GM12873 (cell line): ENCODE data around the gene KHDC4.
A peak's percentile ranks its signal among the peaks of the same experiment; 100 is the strongest.

ENCODE experiments used
- TF ChIP-seq, protein P1 (sequence below): IDR thresholded peaks from 2 replicates; pipeline ENCODE4 v1.5.1; 2012; ENCODE audit warnings: low read depth, mild to moderate bottlenecking, moderate library complexity, low read length, control low read depth; ENCODE audit not compliant: insufficient read depth; ENCODE audit errors: missing control alignments

KHDC4 gene

GRCh38 chr1:155978325-155978972, 44.2 kb upstream of the KHDC4 start, which contains the start of gene ARHGEF2:
Gene ARHGEF2, minus strand, starts transcription at chr1:155978547. Its CDS starts 120 bp downstream, at chr1:155978427.
- TF ChIP-seq, protein P1, sequence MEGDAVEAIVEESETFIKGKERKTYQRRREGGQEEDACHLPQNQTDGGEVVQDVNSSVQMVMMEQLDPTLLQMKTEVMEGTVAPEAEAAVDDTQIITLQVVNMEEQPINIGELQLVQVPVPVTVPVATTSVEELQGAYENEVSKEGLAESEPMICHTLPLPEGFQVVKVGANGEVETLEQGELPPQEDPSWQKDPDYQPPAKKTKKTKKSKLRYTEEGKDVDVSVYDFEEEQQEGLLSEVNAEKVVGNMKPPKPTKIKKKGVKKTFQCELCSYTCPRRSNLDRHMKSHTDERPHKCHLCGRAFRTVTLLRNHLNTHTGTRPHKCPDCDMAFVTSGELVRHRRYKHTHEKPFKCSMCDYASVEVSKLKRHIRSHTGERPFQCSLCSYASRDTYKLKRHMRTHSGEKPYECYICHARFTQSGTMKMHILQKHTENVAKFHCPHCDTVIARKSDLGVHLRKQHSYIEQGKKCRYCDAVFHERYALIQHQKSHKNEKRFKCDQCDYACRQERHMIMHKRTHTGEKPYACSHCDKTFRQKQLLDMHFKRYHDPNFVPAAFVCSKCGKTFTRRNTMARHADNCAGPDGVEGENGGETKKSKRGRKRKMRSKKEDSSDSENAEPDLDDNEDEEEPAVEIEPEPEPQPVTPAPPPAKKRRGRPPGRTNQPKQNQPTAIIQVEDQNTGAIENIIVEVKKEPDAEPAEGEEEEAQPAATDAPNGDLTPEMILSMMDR: peak; percentile 44

- TF ChIP-seq, protein P1: no peak
These were observed 43.6 kb upstream of the KHDC4 start for GRCh38 chr1:155977690-155978324.

- TF ChIP-seq, protein P1: no peak
These were observed 42.9 kb upstream of the KHDC4 start for GRCh38 chr1:155976913-155977689.

DNA sequence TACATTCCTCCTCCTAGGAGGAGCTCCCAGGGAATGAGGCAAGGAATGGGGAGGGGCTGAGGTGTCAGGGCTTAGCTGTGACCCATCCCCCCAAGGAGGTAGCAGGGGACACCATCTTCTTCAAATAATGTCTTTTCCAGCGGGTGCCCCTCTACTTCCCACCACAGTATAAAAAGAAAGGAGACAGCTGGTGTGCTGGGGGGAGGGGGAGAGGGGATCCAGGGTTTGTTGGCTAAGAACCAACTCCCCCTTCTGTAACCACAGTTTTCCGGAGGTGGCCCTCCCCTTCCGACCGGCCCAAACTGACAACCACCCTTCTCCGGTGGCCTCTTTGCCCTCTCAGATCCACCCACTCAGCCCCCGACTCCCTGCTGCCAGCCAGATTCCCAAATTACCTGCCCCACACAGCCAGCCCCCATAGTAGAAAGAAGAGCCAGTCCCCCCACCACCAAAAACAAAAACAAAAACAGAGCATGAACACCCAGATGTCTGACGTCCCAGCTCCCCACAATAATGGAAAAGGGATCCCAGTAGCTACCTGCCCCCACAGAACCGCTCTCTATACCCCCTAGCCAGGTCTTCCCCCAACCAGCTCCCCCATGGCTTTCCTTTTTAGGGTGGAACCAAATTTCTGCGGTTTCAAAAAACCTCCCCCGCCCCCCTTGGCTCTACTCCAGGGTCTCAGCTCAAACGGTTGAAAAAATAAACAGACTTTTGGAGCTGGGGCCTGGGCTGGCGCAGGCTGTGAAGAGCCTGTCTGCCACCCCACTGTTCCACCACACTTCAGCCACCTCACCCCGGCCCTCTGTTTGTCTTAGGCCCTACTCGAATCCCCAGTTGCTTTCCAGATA, 42.1 kb upstream of the KHDC4 start:
- TF ChIP-seq, protein P1: no peak

GRCh38 chr1:155975375-155976061, 41.3 kb upstream of the KHDC4 start:
- TF ChIP-seq, protein P1: no peak

GRCh38 chr1:155974208-155975115, 40.2 kb upstream of the KHDC4 start:
- TF ChIP-seq, protein P1: no peak
